Measurements from ENCODE around the gene TMEM240. TPM values are rescaled to one million over a fixed set of nuclear protein-coding genes. Genes with fewer than 3 reads are reported as not detected.

TMEM240 gene
- total and polyA plus RNA-seq, 2 of the 8 experiments (the other 6 are each of a cell fraction or from before 2014, with no cell fraction given): 3.6 to 5.7 TPM

DNA sequence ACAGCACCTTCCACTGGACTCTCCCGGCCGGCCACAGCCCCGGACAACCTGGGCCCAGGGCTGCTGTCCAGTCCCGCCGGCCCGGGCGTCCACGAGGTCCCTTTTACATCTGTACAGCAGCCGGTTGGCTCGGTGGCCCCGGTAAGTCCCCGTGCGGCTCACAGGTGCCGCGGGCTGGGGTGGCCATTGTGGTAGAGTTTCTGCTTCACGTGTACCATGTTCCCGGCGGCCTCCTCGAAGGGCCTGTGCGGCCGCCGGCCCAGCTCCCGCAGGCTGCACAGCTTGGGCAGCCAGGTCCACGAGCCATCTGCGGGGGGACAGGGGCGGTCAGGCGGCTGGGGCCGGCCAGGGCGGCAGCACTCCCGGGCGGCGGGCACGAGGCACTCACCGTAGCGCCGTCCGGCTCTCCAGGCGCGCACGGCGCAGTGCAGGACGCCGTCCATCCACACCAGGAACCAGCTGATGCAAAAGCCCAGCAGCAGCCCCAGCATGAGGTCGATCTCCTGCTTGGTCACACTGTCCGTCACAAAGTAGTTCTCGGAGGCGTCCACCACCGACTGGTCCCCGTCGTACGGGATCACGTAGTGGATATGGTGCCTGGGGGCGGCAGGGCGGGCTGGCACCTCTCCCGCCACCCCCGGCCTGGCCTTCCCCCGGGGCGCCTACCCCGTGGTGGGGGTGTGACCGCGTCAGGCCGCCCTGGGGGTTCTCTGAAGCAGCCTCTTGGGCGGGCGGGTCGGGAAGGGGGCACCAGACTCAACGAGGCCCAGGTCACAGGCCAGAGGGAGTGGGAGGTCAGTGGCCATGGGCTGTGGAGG is 5.0 kb downstream of the TMEM240 start:
- peaks cover 0 to 9% (median 0%) of the 10 kb centered on the region in 4 experiments; a peak in 2 of 7 replicates for H3K4me1 ChIP-seq (replicated peaks in 1 of 4; ENCODE audit: control insufficient read depth in 3 of 4, insufficient read depth in 4 of 4, low read length in 3 of 4)
- no peak overlapping the region for H3K18ac ChIP-seq (ENCODE audit: extremely low read depth, low read length)
- H3K23me2 ChIP-seq (ENCODE audit: low read depth, low read length): peaks cover 6% of the 10 kb centered on the region; the same call in 1 of the 2 replicates
- H3K9ac ChIP-seq (replicated peaks in 1 of 4; ENCODE audit: extremely low read depth in 1 of 4, low read depth in 3 of 4, low read length in 3 of 4): no peak overlapping the region
- H4K20me1 ChIP-seq (replicated peaks in 1 of 2; ENCODE audit: control insufficient read depth in 1 of 2, insufficient read depth in 2 of 2, low read length in 2 of 2): peaks cover 3 to 13% of the 10 kb centered on the region in 2 experiments
- no peak overlapping the region for H3K56ac ChIP-seq (replicated peaks; ENCODE audit: insufficient read length, low read depth, low read length)
- FAIRE-seq (no peak), DNase-seq (ENCODE audit: low read depth in 1 of 2, low spot score in 2 of 2) (no peak)
- H2BK20ac ChIP-seq (ENCODE audit: low read length): no peak overlapping the region
- no peak overlapping the region for H2AFZ ChIP-seq (ENCODE audit: low read length)
- H3K4ac ChIP-seq (replicated peaks; ENCODE audit: insufficient read length, low read depth, low read length): no peak overlapping the region
- H2BK12ac ChIP-seq (ENCODE audit: low read depth, low read length): no peak overlapping the region
- H4K8ac ChIP-seq (ENCODE audit: extremely low read depth, insufficient read depth, low read length): no peak overlapping the region; the same call in 1 of the 2 replicates
- no peak overlapping the region for H4K5ac ChIP-seq (ENCODE audit: insufficient read length, low read depth, low read length)
- ChIA-PET POLR2A (ENCODE audit: partially characterized antibody) (interaction anchor here (1.0 to 2.0 kb wide), 5 partner anchors 16 to 95 kb away, joined by 3 to 8 read pairs (median 5); no protein-coding TSS in a partner anchor), CTCF (ENCODE audit: partially characterized antibody) (interaction anchor here (0.5 to 0.8 kb wide), 2 partner anchors 61 to 85 kb away, joined by 3 read pairs; no protein-coding TSS in a partner anchor)
- no peak overlapping the region for H2BK5ac ChIP-seq (ENCODE audit: low read depth, low read length)
- peaks cover 0 to 7% (median 3%) of the 10 kb centered on the region in 4 experiments; a peak in 2 of 8 replicates for H3K36me3 ChIP-seq (ENCODE audit: control insufficient read depth in 2 of 4, insufficient read depth in 4 of 4, low read length in 3 of 4)
- H3K14ac ChIP-seq (ENCODE audit: insufficient read length): no peak overlapping the region
- peaks cover 7% of the 10 kb centered on the region for H3K79me1 ChIP-seq (ENCODE audit: low read depth, low read length)
- H4K91ac ChIP-seq (replicated peaks; ENCODE audit: insufficient read length, low read length): no peak overlapping the region
- no peak overlapping the region for H2BK120ac ChIP-seq (replicated peaks; ENCODE audit: low read depth, low read length)
- H3K9me3 ChIP-seq (ENCODE audit: insufficient read depth in 2 of 2, low read depth in 1 of 2, low read length in 1 of 2): no peaks in the 10 kb centered on the region
- no peak overlapping the region for H2AK5ac ChIP-seq (ENCODE audit: low read depth, low read length)
- H3K23ac ChIP-seq (ENCODE audit: insufficient read length): no peak overlapping the region
- no peak overlapping the region for H3K27ac ChIP-seq (ENCODE audit: low read depth, low read length)
- peaks cover 0 to 5% of the 10 kb centered on the region in 2 experiments; a peak in 1 of 4 replicates for H3K79me2 ChIP-seq (ENCODE audit: control insufficient read depth in 1 of 2, insufficient read depth in 2 of 2, low read length in 2 of 2)
- no peak overlapping the region for H3K4me2 ChIP-seq (ENCODE audit: insufficient read depth in 1 of 2, low read depth in 2 of 2, low read length in 2 of 2)
- no peak overlapping the region for H2BK15ac ChIP-seq (ENCODE audit: low read length)
- no peak overlapping the region for H3K4me3 ChIP-seq (ENCODE audit: extremely low read depth in 1 of 4, insufficient read depth in 2 of 4, low read depth in 3 of 4, low read length in 4 of 4)
- 97% methylated on average over 22 of the region's 66 CpGs; no CpG with 5 or more reads in 1 of the 2 experiments for WGBS, 2 experiments (ENCODE audit: extremely low coverage in 1 of 2, insufficient coverage in 1 of 2, insufficient read length in 1 of 2, insufficient replicate concordance in 2 of 2, low coverage in 1 of 2, low lambda C conversion rate in 2 of 2, missing lambda C conversion rate in 1 of 2)
- no peaks in the 10 kb centered on the region for H3K27me3 ChIP-seq (replicated peaks in 1 of 4; ENCODE audit: control insufficient read depth in 3 of 4, extremely low read depth in 1 of 4, insufficient read depth in 3 of 4, low read length in 3 of 4)
- TF ChIP-seq RAD21 (IDR thresholded peaks at IDR 0.05 in 1 of 2, conservative IDR thresholded peaks at IDR 0.05 in 1 of 2; ENCODE audit: low read depth in 2 of 2, low read length in 2 of 2): no peak
- no peak for TF ChIP-seq KDM1A (IDR thresholded peaks at IDR 0.05; ENCODE audit: borderline replicate concordance, low read length)
- TF ChIP-seq YY1 (IDR thresholded peaks at IDR 0.05; ENCODE audit: low read depth, low read length): no peak
- TF ChIP-seq MAFK (IDR thresholded peaks at IDR 0.05; ENCODE audit: low read depth, low read length): no peak
- TF ChIP-seq SUZ12 (IDR thresholded peaks at IDR 0.05; ENCODE audit: low read length): no peak
- no peak for TF ChIP-seq RXRA (IDR thresholded peaks at IDR 0.05; ENCODE audit: insufficient read depth, low read depth, low read length)
- TF ChIP-seq SIRT6 (IDR thresholded peaks at IDR 0.05; ENCODE audit: low read length): no peak
- TF ChIP-seq SP2 (IDR thresholded peaks at IDR 0.05; ENCODE audit: low read length): no peak
- no peak for TF ChIP-seq TCF12 (IDR thresholded peaks at IDR 0.05; ENCODE audit: low read depth, low read length)
- no peak for TF ChIP-seq HDAC2 (IDR thresholded peaks at IDR 0.05; ENCODE audit: borderline replicate concordance in 1 of 2, low read depth in 2 of 2, low read length in 2 of 2)
- TF ChIP-seq CBX5 (IDR thresholded peaks at IDR 0.05; ENCODE audit: low read depth, low read length): no peak
- TF ChIP-seq PHF8 (conservative IDR thresholded peaks at IDR 0.05; ENCODE audit: low read depth, low read length): no peak
